Uterus (tissue), 2 donors: Measurements from ENCODE around the gene SF3B2.

Experiments used
- CTCF ChIP-seq, 4 experiments: fragments of 200-600 bp in 2 of 4; fragments of 450-650 bp in 2 of 4; sonication (generic) in 2 of 4; IDR thresholded peaks; one replicate each; pipeline ENCODE4 v1.5.1; 2016 to 2019; ENCODE audit warnings: antibody characterized with exemption in 4 of 4, mild to moderate bottlenecking in 2 of 4, moderate library complexity in 1 of 4
- POLR2A ChIP-seq, 2 donors: fragments of 450-650 bp; IDR thresholded peaks; one replicate each; pipeline ENCODE4 v1.6.1; 2016; ENCODE audit warnings: antibody characterized with exemption in 2 of 2, mild to moderate bottlenecking in 1 of 2, moderate library complexity in 1 of 2

GRCh38 chr11:66011785-66012303 lies 40.3 kb upstream of the SF3B2 start, which contains the start of gene CST6:
- TF ChIP-seq CTCF (IDR thresholded peaks at IDR 0.05), result no peak
- no peak for TF ChIP-seq POLR2A (IDR thresholded peaks at IDR 0.05)
